ENCODE data around the gene SLC6A17. TPM values are rescaled to one million over a fixed set of nuclear protein-coding genes. Genes with fewer than 3 reads are reported as not detected.

SLC6A17 gene
- total and polyA plus RNA-seq, 2 donors (not counting 1 experiment from before 2014, with no cell fraction given) = not detected

GRCh38 chr1:110250749-110251148, 100.5 kb downstream of the SLC6A17 start:
- no peak for ATAC-seq (ENCODE audit: low read depth)
- no peak overlapping the region for H3K4me3 Mint-ChIP-seq
- H3K27me3 Mint-ChIP-seq = no peaks in the 10 kb centered on the region
- peaks cover 5% of the 10 kb centered on the region for H3K4me1 Mint-ChIP-seq
- no peak overlapping the region for H2AFZ ChIP-seq (ENCODE audit: insufficient read depth, low read depth, low read length, poor library complexity, severe bottlenecking)
- CTCF ChIA-PET = interaction anchor here (1.1 kb wide), 1 partner anchor 25 kb away, joined by 3 read pairs; no protein-coding TSS in a partner anchor
- no peak overlapping the region for H3K27ac Mint-ChIP-seq
- no peaks in the 10 kb centered on the region for H3K36me3 ChIP-seq (replicated peaks in 1 of 2; ENCODE audit: control extremely low read depth in 1 of 2, control insufficient read depth in 1 of 2, extremely low read depth in 1 of 2, insufficient read depth in 2 of 2, low read length in 1 of 2)
- no peaks in the 10 kb centered on the region for H3K4me1 ChIP-seq (ENCODE audit: control insufficient read depth in 2 of 2, insufficient read depth in 2 of 2, low read length in 2 of 2)
- no peak overlapping the region for H3K4me3 ChIP-seq (ENCODE audit: control extremely low read depth in 1 of 5, extremely low read depth in 1 of 5, insufficient read depth in 1 of 5, low read depth in 2 of 5, low read length in 4 of 5)
- no peaks in the 10 kb centered on the region for H3K79me2 ChIP-seq (ENCODE audit: control insufficient read depth, insufficient read depth, low read length)
- no peak overlapping the region for H3K9ac ChIP-seq (ENCODE audit: low read length)
- H3K27me3 ChIP-seq (replicated peaks in 1 of 4; ENCODE audit: control extremely low read depth in 1 of 4, control insufficient read depth in 3 of 4, insufficient read depth in 4 of 4, low read length in 3 of 4) = no peaks in the 10 kb centered on the region
- no peak overlapping the region for H3K4me2 ChIP-seq (replicated peaks; ENCODE audit: low read depth, low read length, poor library complexity, severe bottlenecking)
- H4K20me1 ChIP-seq (ENCODE audit: control insufficient read depth, insufficient read depth, low read length, poor library complexity, severe bottlenecking) = no peaks in the 10 kb centered on the region
- H3K9me3 Mint-ChIP-seq (ENCODE audit: insufficient read depth) = no peaks in the 10 kb centered on the region
- POLR2A ChIA-PET = no interaction called here
- H3K9me3 ChIP-seq (ENCODE audit: control extremely low read depth in 1 of 3, control insufficient read depth in 2 of 3, insufficient read depth in 1 of 3, low read length in 2 of 3) = no peaks in the 10 kb centered on the region
- WGBS (ENCODE audit: insufficient coverage) = 94% methylated on average over 2 of the region's 2 CpGs
- TF ChIP-seq, protein P1, sequence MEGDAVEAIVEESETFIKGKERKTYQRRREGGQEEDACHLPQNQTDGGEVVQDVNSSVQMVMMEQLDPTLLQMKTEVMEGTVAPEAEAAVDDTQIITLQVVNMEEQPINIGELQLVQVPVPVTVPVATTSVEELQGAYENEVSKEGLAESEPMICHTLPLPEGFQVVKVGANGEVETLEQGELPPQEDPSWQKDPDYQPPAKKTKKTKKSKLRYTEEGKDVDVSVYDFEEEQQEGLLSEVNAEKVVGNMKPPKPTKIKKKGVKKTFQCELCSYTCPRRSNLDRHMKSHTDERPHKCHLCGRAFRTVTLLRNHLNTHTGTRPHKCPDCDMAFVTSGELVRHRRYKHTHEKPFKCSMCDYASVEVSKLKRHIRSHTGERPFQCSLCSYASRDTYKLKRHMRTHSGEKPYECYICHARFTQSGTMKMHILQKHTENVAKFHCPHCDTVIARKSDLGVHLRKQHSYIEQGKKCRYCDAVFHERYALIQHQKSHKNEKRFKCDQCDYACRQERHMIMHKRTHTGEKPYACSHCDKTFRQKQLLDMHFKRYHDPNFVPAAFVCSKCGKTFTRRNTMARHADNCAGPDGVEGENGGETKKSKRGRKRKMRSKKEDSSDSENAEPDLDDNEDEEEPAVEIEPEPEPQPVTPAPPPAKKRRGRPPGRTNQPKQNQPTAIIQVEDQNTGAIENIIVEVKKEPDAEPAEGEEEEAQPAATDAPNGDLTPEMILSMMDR (IDR thresholded peaks at IDR 0.05) = no peak
- TF ChIP-seq EZH2 (IDR thresholded peaks at IDR 0.05; ENCODE audit: borderline replicate concordance, insufficient read depth, low read depth, low read length, poor library complexity, severe bottlenecking) = no peak
- intact Hi-C loops (cut with micrococcal nuclease) = no loop called here
- no peak overlapping the region for H3K27ac ChIP-seq (ENCODE audit: low read length in 2 of 2)
- DNase-seq = no peak

Other genes with a start within 250 kb of the SLC6A17 start
- 4.1 and 4.2 TPM in 2 replicates for gene CSF1, start 239.6 kb upstream of the SLC6A17 start, total RNA-seq
- 0.55 and 0.91 TPM in 2 replicates for gene CSF1, start 239.6 kb upstream of the SLC6A17 start, polyA plus RNA-seq
- 51.4 and 58.7 TPM in 2 replicates for gene AHCYL1, start 165.7 kb upstream of the SLC6A17 start, total RNA-seq
- 21.5 and 24.3 TPM in 2 replicates for gene AHCYL1, start 165.7 kb upstream of the SLC6A17 start, polyA plus RNA-seq
- gene STRIP1, start 115.9 kb upstream of the SLC6A17 start, total RNA-seq = 97.5 and 105 TPM in 2 replicates
- 41.5 and 53.3 TPM in 2 replicates for gene STRIP1, start 115.9 kb upstream of the SLC6A17 start, polyA plus RNA-seq
- not detected in 2 replicates for gene ALX3, start 79.8 kb upstream of the SLC6A17 start, total RNA-seq
- gene ALX3, start 79.8 kb upstream of the SLC6A17 start, polyA plus RNA-seq = not detected in 2 replicates
- not detected in 2 replicates for gene UBL4B, start 38.1 kb upstream of the SLC6A17 start, total RNA-seq
- not detected in 2 replicates for gene UBL4B, start 38.1 kb upstream of the SLC6A17 start, polyA plus RNA-seq
- 24.1 and 24.3 TPM in 2 replicates for gene KCNC4, start 59.8 kb downstream of the SLC6A17 start, total RNA-seq
- gene KCNC4, start 59.8 kb downstream of the SLC6A17 start, polyA plus RNA-seq = 2.5 and 3.2 TPM in 2 replicates
- 97.7 and 102 TPM in 2 replicates for gene RBM15, start 188.9 kb downstream of the SLC6A17 start, total RNA-seq
- gene RBM15, start 188.9 kb downstream of the SLC6A17 start, polyA plus RNA-seq = 23.7 and 29.4 TPM in 2 replicates
- gene SLC16A4, start 240.5 kb downstream of the SLC6A17 start, total RNA-seq = 1.9 and 2.6 TPM in 2 replicates
- gene SLC16A4, start 240.5 kb downstream of the SLC6A17 start, polyA plus RNA-seq = 0.39 and 0.42 TPM in 2 replicates